GM12878 (cell line): ENCODE results near the gene TANC1. TPM values are rescaled to one million over a fixed set of nuclear protein-coding genes. Genes with fewer than 3 reads are reported as not detected.

Source experiments
- ATAC-seq: fragments of 200-7000 bp; cut with Tn5 transposase; 3 replicates; pipeline ENCODE4 v1.9.1; 2020; ENCODE audit warnings: mild to moderate bottlenecking, moderate library complexity
- BruUV-seq: library from RNA; stranded (reverse); fragments of 400-500 nt; replicated peaks from 2 replicates; lab custom pipeline; 2021; lab: Mats Ljungman, UMichigan
- CTCF ChIA-PET: fragments of 300-600 bp; sonication (Branson Sonifier 250); formaldehyde crosslinking; extraction: SDS; loops from one replicate; lab custom pipeline; 2021; ENCODE audit warnings: inconsistent platforms; lab: Yijun Ruan, JAX
- POLR2A ChIA-PET: fragments of 350-600 bp; formaldehyde crosslinking; extraction: SDS; loops from one replicate; lab custom pipeline; 2021; ENCODE audit warnings: inconsistent platforms; lab: Charles Lee
- RAD21 ChIA-PET: fragments of 300-600 bp; sonication (Branson Sonifier 250); formaldehyde crosslinking; loops from one replicate; lab custom pipeline; 2023; ENCODE audit warnings: antibody characterized with exemption; ENCODE audit not compliant: unreplicated experiment; lab: Charles Lee
- SMC1A ChIA-PET: fragments of 300-600 bp; sonication (Branson Sonifier 250); formaldehyde crosslinking; loops from one replicate; lab custom pipeline; 2023; ENCODE audit not compliant: unreplicated experiment, uncharacterized antibody; lab: Charles Lee
- DNase-seq: peaks from one replicate; pipeline ENCODE4 v3.0.0-alpha.2; 2011; ENCODE audit warnings: low read depth, low spot score
- FAIRE-seq: peaks from 3 replicates; lab custom pipeline; 2011; peaks lifted over from hg19 to GRCh38; lab: Jason Lieb, UNC
- H2AFZ ChIP-seq: 2 replicates; pipeline ENCODE4 v1.6.0; 2011; ENCODE audit warnings: low read depth, low read length, control low read depth; ENCODE audit not compliant: control insufficient read depth
- H3K27ac ChIP-seq: 2 replicates; pipeline ENCODE4 v1.5.1; 2011; ENCODE audit warnings: control low read depth; ENCODE audit not compliant: control insufficient read depth, insufficient read depth
- H3K27me3 ChIP-seq, 2 experiments: replicated peaks in 1 of 2; 2 replicates each; pipeline versions ENCODE4 v1.6.0 to v1.6.1; 2011; ENCODE audit warnings: low read length in 1 of 2; ENCODE audit not compliant: control insufficient read depth in 2 of 2, insufficient read depth in 2 of 2
- H3K36me3 ChIP-seq, 2 experiments: 2 replicates each; pipeline ENCODE4 v1.5.1; 2011; ENCODE audit warnings: low read length in 1 of 2; ENCODE audit not compliant: control insufficient read depth in 2 of 2, insufficient read depth in 2 of 2
- H3K4me1 ChIP-seq: 2 replicates; pipeline ENCODE4 v1.6.1; 2011; ENCODE audit warnings: mild to moderate bottlenecking, low read length, moderate library complexity, mixed read lengths; ENCODE audit not compliant: control insufficient read depth, insufficient read depth
- H3K4me2 ChIP-seq: 2 replicates; pipeline ENCODE4 v1.6.0; 2011; ENCODE audit warnings: control low read depth; ENCODE audit not compliant: control insufficient read depth, insufficient read depth
- H3K4me3 ChIP-seq: fragments of 200-600 bp; sonication (generic); 2 replicates; pipeline ENCODE4 v1.5.1; 2016
- H3K79me2 ChIP-seq: 2 replicates; pipeline ENCODE4 v1.6.0; 2011; ENCODE audit warnings: low read length; ENCODE audit not compliant: control insufficient read depth, insufficient read depth
- H3K9ac ChIP-seq: 2 replicates; pipeline ENCODE4 v1.8.0; 2011; ENCODE audit warnings: low read length, control low read depth, mixed read lengths; ENCODE audit not compliant: control insufficient read depth, insufficient read depth
- H3K9me3 ChIP-seq: replicated peaks from 3 replicates; pipeline ENCODE4 v1.5.1; 2011; ENCODE audit warnings: mild to moderate bottlenecking, low read length; ENCODE audit not compliant: control insufficient read depth, insufficient read depth
- H4K20me1 ChIP-seq: 2 replicates; pipeline ENCODE4 v1.6.0; 2011; ENCODE audit not compliant: control insufficient read depth, insufficient read depth
- ATF7 ChIP-seq: fragments of 450-650 bp; IDR thresholded peaks from 2 replicates; pipeline ENCODE4 v1.6.1; 2016; ENCODE audit warnings: low read depth, mild to moderate bottlenecking
- DPF2 ChIP-seq: fragments of 450-650 bp; IDR thresholded peaks from 2 replicates; pipeline ENCODE4 v1.6.1; 2017; ENCODE audit warnings: mild to moderate bottlenecking
- EGR1 ChIP-seq, 2 experiments: IDR thresholded peaks; 1 replicate in 1 of 2; 2 replicates in 1 of 2; pipeline ENCODE4 v1.6.1; 2011 to 2012; ENCODE audit warnings: low read depth in 2 of 2, low read length in 2 of 2, borderline replicate concordance in 1 of 2, mild to moderate bottlenecking in 1 of 2, moderate library complexity in 1 of 2
- FOXK2 ChIP-seq: fragments of 450-650 bp; IDR thresholded peaks from 2 replicates; pipeline ENCODE4 v1.6.1; 2017; ENCODE audit warnings: mild to moderate bottlenecking, moderate library complexity
- HDAC2 ChIP-seq: fragments of 200-600 bp; sonication (generic); IDR thresholded peaks from 2 replicates; pipeline ENCODE4 v1.6.1; 2017
- IKZF1 ChIP-seq: fragments of 450-650 bp; conservative IDR thresholded peaks from 2 replicates; pipeline ENCODE4 v1.6.1; 2017; ENCODE audit warnings: antibody characterized with exemption, mild to moderate bottlenecking
- IRF4 ChIP-seq: IDR thresholded peaks from 2 replicates; pipeline ENCODE4 v1.6.1; 2011; ENCODE audit warnings: low read depth, low read length
- IRF5 ChIP-seq: fragments of 450-650 bp; IDR thresholded peaks from 2 replicates; pipeline ENCODE4 v1.6.1; 2017; ENCODE audit warnings: borderline replicate concordance
- KLF5 ChIP-seq: fragments of 450-650 bp; IDR thresholded peaks from 2 replicates; pipeline ENCODE4 v1.6.1; 2014; ENCODE audit warnings: mild to moderate bottlenecking; ENCODE audit not compliant: partially characterized antibody
- MEF2B ChIP-seq: fragments of 450-650 bp; IDR thresholded peaks from 2 replicates; pipeline ENCODE4 v1.6.1; 2018; ENCODE audit warnings: mild to moderate bottlenecking, moderate library complexity; ENCODE audit not compliant: partially characterized antibody, poor library complexity, severe bottlenecking
- MTA2 ChIP-seq: fragments of 450-650 bp; IDR thresholded peaks from 2 replicates; pipeline ENCODE4 v1.6.1; 2016; ENCODE audit warnings: low read depth, mild to moderate bottlenecking, moderate library complexity
- NBN ChIP-seq: fragments of 450-650 bp; IDR thresholded peaks from 2 replicates; pipeline ENCODE4 v1.6.1; 2016
- POLR2AphosphoS5 ChIP-seq: IDR thresholded peaks from 2 replicates; pipeline ENCODE4 v1.6.1; 2011; ENCODE audit warnings: mild to moderate bottlenecking, low read length, inconsistent platforms
- RB1 ChIP-seq: fragments of 450-650 bp; formaldehyde crosslinking; IDR thresholded peaks from 2 replicates; pipeline ENCODE4 v1.6.1; 2017; ENCODE audit warnings: mild to moderate bottlenecking, borderline replicate concordance
- RUNX3 ChIP-seq: IDR thresholded peaks from 2 replicates; pipeline ENCODE4 v1.6.1; 2012; ENCODE audit warnings: low read length, inconsistent platforms
- STAT1 ChIP-seq: fragments of 450-650 bp; conservative IDR thresholded peaks from 2 replicates; pipeline ENCODE4 v1.6.1; 2014; ENCODE audit warnings: antibody characterized with exemption, mild to moderate bottlenecking
- SUZ12 ChIP-seq: fragments of 200-600 bp; sonication (generic); IDR thresholded peaks from one replicate; pipeline ENCODE4 v1.6.1; 2018; ENCODE audit warnings: antibody characterized with exemption, mild to moderate bottlenecking; ENCODE audit not compliant: unreplicated experiment
- WRNIP1 ChIP-seq: IDR thresholded peaks from 2 replicates; pipeline ENCODE4 v1.6.1; 2011; ENCODE audit warnings: low read depth, low read length, improper control_type of control experiment, borderline replicate concordance
- ZNF622 ChIP-seq: fragments of 450-650 bp; IDR thresholded peaks from 2 replicates; pipeline ENCODE4 v1.6.1; 2017; ENCODE audit warnings: mild to moderate bottlenecking, inconsistent platforms
- WGBS: methylation state at CpG from one replicate; pipeline ENCODE4 v1.1.6; 2016; ENCODE audit warnings: low lambda C conversion rate; ENCODE audit not compliant: insufficient replicate concordance, insufficient coverage; ENCODE audit errors: missing lambda C conversion rate; 5-methylcytosine and 5-hydroxymethylcytosine counted together
- in situ Hi-C: fragments of 300-500 bp; cut with MboI; formaldehyde crosslinking; loops from 9 replicates; pipeline ENCODE4 v1.14.3; 2018; ENCODE audit warnings: mixed read lengths
- intact Hi-C: fragments of 100-400 bp; cut with micrococcal nuclease; formaldehyde crosslinking; loops from one replicate; pipeline ENCODE4 v1.14.2; 2022; ENCODE audit not compliant: unreplicated experiment
- polyA plus RNA-seq, 11 experiments: library from polyadenylated mRNA; depleted of rRNA in 4 of 11; unstranded in 6 of 11; stranded (reverse) in 5 of 11; fragments of >200 nt; fragmentation: Nextera tagmentation in 4 of 11; fragmentation: Illumina TruSeq in 1 of 11; extraction: Ambion mirVana in 4 of 11; extraction: Trizol in 1 of 11; gene quantifications; 1 replicate in 1 of 11; 2 replicates in 10 of 11; pipeline versions ENCODE4 v1.2.1 to v1.2.3, GENCODE V29; 2011 to 2016; ENCODE audit warnings: inconsistent platforms in 2 of 11, missing spikeins in 2 of 11, low read depth in 1 of 11
- total RNA-seq, 4 experiments: library from RNA; depleted of rRNA in 3 of 4; stranded (reverse); fragments of >200 nt in 3 of 4; fragmentation: Illumina TruSeq in 1 of 4; extraction: Trizol in 1 of 4; gene quantifications; 2 replicates each; pipeline versions ENCODE4 v1.2.1 to v1.2.3, GENCODE V29; 2013 to 2021

TANC1 gene
- total and polyA plus RNA-seq, 10 of the 15 experiments (the other 5 are each of a cell fraction or from before 2014, with no cell fraction given): 0.05 to 5.0 (median 0.34) TPM

- ChIA-PET POLR2A (no interaction called here), SMC1A (no interaction called here), RAD21 (no interaction called here), CTCF (no interaction called here)
- Histone ChIP-seq H3K4me1 (no peaks in the 10 kb centered on the region), H3K36me3 (no peaks in the 10 kb centered on the region), H4K20me1 (no peaks in the 10 kb centered on the region), H3K9ac (no peak overlapping the region), H3K4me2 (no peak overlapping the region), H3K79me2 (no peaks in the 10 kb centered on the region), H3K27me3 (no peaks in the 10 kb centered on the region), H3K4me3 (no peak overlapping the region), H2AFZ (no peak overlapping the region), H3K27ac (no peak overlapping the region), H3K9me3 (peaks cover 1% of the 10 kb centered on the region; the same call in 1 of the 3 replicates)
- 62% methylated on average over 2 of the region's 2 CpGs for WGBS
- TF ChIP-seq DPF2 (no peak), MTA2 (no peak)
- DNase-seq: no peak
- no TSS peak for BruUV-seq
- intact Hi-C loops: no loop called here
- in situ Hi-C loops: no loop called here
- no peak for FAIRE-seq
- no peak for ATAC-seq
Observed at GRCh38 chr2:159015174-159015573, 46.7 kb downstream of the TANC1 start.

DNA sequence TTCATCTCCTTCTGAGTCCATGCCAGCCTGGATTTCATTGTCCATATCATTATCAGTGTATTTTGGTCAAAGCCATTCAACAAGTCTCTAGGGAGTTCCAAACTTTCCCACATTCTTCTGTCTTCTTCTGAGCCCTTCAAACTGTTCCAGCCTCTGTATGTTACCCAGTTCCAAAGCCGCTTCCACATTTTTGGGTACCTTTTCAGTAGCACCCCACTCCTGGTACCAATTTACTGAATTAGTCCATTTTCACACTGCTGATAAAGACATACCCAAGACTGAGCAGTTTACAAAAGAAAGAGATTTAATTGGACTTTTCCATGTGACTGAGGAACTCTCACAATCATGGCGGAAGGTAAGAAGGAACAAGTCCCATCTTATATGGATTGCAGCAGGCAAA, 47.4 kb downstream of the TANC1 start:
- H3K79me2 ChIP-seq: no peaks in the 10 kb centered on the region
- POLR2A ChIA-PET: no interaction called here
- in situ Hi-C loops (no loop called here), intact Hi-C loops (no loop called here)
- CTCF ChIA-PET: no interaction called here
- H3K4me1 ChIP-seq: no peaks in the 10 kb centered on the region
- SMC1A ChIA-PET: no interaction called here
- no peak overlapping the region for H3K4me2 ChIP-seq
- no peaks in the 10 kb centered on the region for H3K27me3 ChIP-seq
- no peaks in the 10 kb centered on the region for H4K20me1 ChIP-seq
- TF ChIP-seq POLR2AphosphoS5 (no peak), RUNX3 (no peak), IKZF1 (no peak), FOXK2 (no peak), EGR1 (IDR thresholded peaks at IDR 0.05; ENCODE audit: borderline replicate concordance in 1 of 2, low read depth in 2 of 2, low read length in 2 of 2) (no peak), ZNF622 (no peak), STAT1 (no peak), IRF4 (no peak), IRF5 (no peak), NBN (no peak), KLF5 (no peak), ATF7 (no peak), MEF2B (no peak), SUZ12 (no peak), HDAC2 (no peak), WRNIP1 (no peak), RB1 (no peak)
- RAD21 ChIA-PET: no interaction called here
- FAIRE-seq (no peak), DNase-seq (no peak), ATAC-seq (no peak)
- no peaks in the 10 kb centered on the region for H3K36me3 ChIP-seq
- no peak overlapping the region for H3K9ac ChIP-seq
- no peak overlapping the region for H3K4me3 ChIP-seq
- BruUV-seq: no TSS peak
- H3K9me3 ChIP-seq: peaks cover 1% of the 10 kb centered on the region; the same call in 1 of the 3 replicates
- 97% methylated on average over 2 of the region's 2 CpGs for WGBS
- no peak overlapping the region for H2AFZ ChIP-seq
- H3K27ac ChIP-seq: no peak overlapping the region
